HepG2 (cell line): ENCODE results near the gene SUPT6H. TPM values are rescaled to one million over a fixed set of nuclear protein-coding genes. Genes with fewer than 3 reads are reported as not detected.

Source experiments
- CAMTA2 ChIP-seq: sonication (generic); formaldehyde crosslinking; IDR thresholded peaks from 2 replicates; pipeline ENCODE4 v1.4.0; 2020; ENCODE audit warnings: mild to moderate bottlenecking, missing genetic modification reagents, borderline replicate concordance
- ELF1 ChIP-seq: sonication (generic); formaldehyde crosslinking; IDR thresholded peaks from 2 replicates; pipeline ENCODE4 v1.4.0; 2020; ENCODE audit warnings: missing genetic modification reagents
- ERF ChIP-seq: IDR thresholded peaks from 2 replicates; pipeline ENCODE4 v1.6.1; 2018; ENCODE audit warnings: missing biosample characterization, missing genetic modification reagents
- ETV5 ChIP-seq: IDR thresholded peaks from 2 replicates; pipeline ENCODE4 v1.6.1; 2018; ENCODE audit warnings: missing biosample characterization, missing genetic modification reagents, inconsistent platforms, borderline replicate concordance
- GABPA ChIP-seq, 2 experiments: IDR thresholded peaks; 2 replicates each; pipeline ENCODE4 v1.6.1; 2011 to 2016; ENCODE audit warnings: low read depth in 2 of 2, low read length in 1 of 2, missing biosample characterization in 1 of 2, missing genetic modification characterization in 1 of 2
- GATAD1 ChIP-seq: IDR thresholded peaks from 2 replicates; pipeline ENCODE4 v1.6.1; 2016; ENCODE audit warnings: missing genetic modification reagents, missing compliant biosample characterization
- HNF1B ChIP-seq: sonication (generic); formaldehyde crosslinking; IDR thresholded peaks from 2 replicates; pipeline ENCODE4 v1.5.1; 2020; ENCODE audit warnings: mild to moderate bottlenecking, moderate library complexity, missing genetic modification reagents
- NFRKB ChIP-seq: fragments of 450-650 bp; IDR thresholded peaks from 2 replicates; pipeline ENCODE4 v1.6.1; 2017
- RNF219 ChIP-seq: sonication (generic); formaldehyde crosslinking; IDR thresholded peaks from 2 replicates; pipeline ENCODE4 v1.5.0; 2020; ENCODE audit warnings: mild to moderate bottlenecking, missing genetic modification reagents
- SMC3 ChIP-seq: IDR thresholded peaks from 2 replicates; pipeline ENCODE4 v1.6.1; 2011; ENCODE audit warnings: low read length, improper control_type of control experiment
- SMYD3 ChIP-seq: sonication (generic); formaldehyde crosslinking; IDR thresholded peaks from 2 replicates; pipeline ENCODE4 v1.8.1; 2023; ENCODE audit warnings: mild to moderate bottlenecking, missing genetic modification reagents
- YEATS2 ChIP-seq: sonication (generic); formaldehyde crosslinking; IDR thresholded peaks from 2 replicates; pipeline ENCODE4 v1.4.0; 2020; ENCODE audit warnings: missing genetic modification reagents, borderline replicate concordance
- ZMAT3 ChIP-seq: sonication (generic); formaldehyde crosslinking; conservative IDR thresholded peaks from 2 replicates; pipeline ENCODE4 v1.7.0; 2021; ENCODE audit warnings: missing genetic modification reagents
- ZNF207 ChIP-seq: fragments of 450-650 bp; IDR thresholded peaks from 2 replicates; pipeline ENCODE4 v1.6.1; 2016; ENCODE audit warnings: antibody characterized with exemption, borderline replicate concordance
- ZNF549 ChIP-seq: sonication (generic); formaldehyde crosslinking; IDR thresholded peaks from 2 replicates; pipeline ENCODE4 v1.5.0; 2020; ENCODE audit warnings: missing genetic modification reagents
- ZNF598 ChIP-seq: sonication (generic); formaldehyde crosslinking; IDR thresholded peaks from 2 replicates; pipeline ENCODE4 v1.5.1; 2020; ENCODE audit warnings: mild to moderate bottlenecking, missing genetic modification reagents, borderline replicate concordance
- ZNF607 ChIP-seq: sonication (generic); formaldehyde crosslinking; IDR thresholded peaks from 2 replicates; pipeline ENCODE4 v1.5.1; 2020; ENCODE audit warnings: missing genetic modification reagents, mild to moderate bottlenecking, borderline replicate concordance
- ZNF609 ChIP-seq: sonication (generic); formaldehyde crosslinking; IDR thresholded peaks from 2 replicates; pipeline ENCODE4 v1.4.0; 2020; ENCODE audit warnings: mild to moderate bottlenecking, missing genetic modification reagents, borderline replicate concordance
- ZNF670 ChIP-seq: sonication (generic); formaldehyde crosslinking; IDR thresholded peaks from 2 replicates; pipeline ENCODE4 v1.8.0; 2022; ENCODE audit warnings: mild to moderate bottlenecking, missing genetic modification reagents, borderline replicate concordance
- ZNF883 ChIP-seq: sonication (generic); formaldehyde crosslinking; IDR thresholded peaks from 2 replicates; pipeline ENCODE4 v1.5.1; 2020; ENCODE audit warnings: mild to moderate bottlenecking, missing genetic modification reagents; ENCODE audit errors: not compliant biosample characterization
- polyA plus RNA-seq, 8 experiments: library from polyadenylated mRNA; depleted of rRNA in 3 of 8; stranded (reverse) in 7 of 8; unstranded in 1 of 8; fragments of >200 nt; fragmentation: Illumina TruSeq in 4 of 8; extraction: Trizol in 4 of 8; gene quantifications; 2 replicates each; pipeline versions ENCODE4 v1.2.1 to v1.2.3, GENCODE V29; 2011 to 2016; ENCODE audit warnings: low read depth in 4 of 8, missing spikeins in 1 of 8, mixed read lengths in 1 of 8; ENCODE audit not compliant: insufficient read depth in 1 of 8
- total RNA-seq, 5 experiments: library from RNA; depleted of rRNA; stranded (reverse); fragments of >200 nt; fragmentation: Illumina TruSeq; extraction: Trizol; gene quantifications; 2 replicates each; pipeline ENCODE4 v1.2.3, GENCODE V29; 2016; ENCODE audit warnings: low read depth in 1 of 5

The SUPT6H gene
- total and polyA plus RNA-seq, 2 of the 13 experiments (the other 11 are each of a cell fraction or from before 2014, with no cell fraction given) = 32.7 to 39.9 TPM

GRCh38 chr17:28643983-28644786, 17.8 kb upstream of the SUPT6H start (continued):
- no peak for TF ChIP-seq ZNF883 (CRISPR knock-in tag)
- peak; percentile 18; the same call in 1 of the 2 replicates for TF ChIP-seq YEATS2
- TF ChIP-seq ELF1 (CRISPR knock-in tag) = peak; percentile 43
- TF ChIP-seq SMC3 = peak; percentile 46; the same call in 1 of the 2 replicates
- no peak for TF ChIP-seq NFRKB
- TF ChIP-seq RNF219 (CRISPR knock-in tag) = no peak
- no peak for TF ChIP-seq ZMAT3
- no peak for TF ChIP-seq ZNF607 (CRISPR knock-in tag)
- peak; percentile 20; the same call in 1 of the 2 replicates for TF ChIP-seq GATAD1 (CRISPR knock-in tag)
- no peak for TF ChIP-seq SMYD3 (CRISPR knock-in tag)
- no peak for TF ChIP-seq ZNF609
- 0 out of 2 replicates have a peak, but pooled peaks have one; percentile 23 for TF ChIP-seq HNF1B (CRISPR knock-in tag)
- no peak for TF ChIP-seq ZNF598 (CRISPR knock-in tag)
- 0 out of 2 replicates have a peak, but pooled peaks have one; percentile 22 for TF ChIP-seq ERF (CRISPR knock-in tag)
- no peak for TF ChIP-seq ZNF670 (CRISPR knock-in tag)
- TF ChIP-seq ZNF207 = no peak
- TF ChIP-seq ZNF549 (CRISPR knock-in tag) = no peak
- peak; percentile 44; the same call in 1 of the 2 replicates for TF ChIP-seq ETV5
- TF ChIP-seq CAMTA2 = no peak
- peak; percentile 8; the same call in 1 of the 2 replicates for TF ChIP-seq GABPA (IDR thresholded peaks at IDR 0.05; ENCODE audit: low read depth, low read length)
- TF ChIP-seq GABPA (CRISPR knock-in tag; IDR thresholded peaks at IDR 0.05; ENCODE audit: low read depth) = peak; percentile 79
